WTC11 (cell line): ENCODE data around the gene C11orf87. TPM values are rescaled to one million over a fixed set of nuclear protein-coding genes. Genes with fewer than 3 reads are reported as not detected.

ENCODE experiments used
- ATAC-seq: fragments of 200-7000 bp; cut with Tn5 transposase; 2 replicates; pipeline ENCODE4 v1.10.0; 2021; ENCODE audit warnings: mild to moderate bottlenecking, moderate library complexity
- CTCF ChIA-PET: fragments of 300-600 bp; sonication (Branson Sonifier 250); formaldehyde crosslinking; loops from one replicate; lab custom pipeline; 2021; ENCODE audit warnings: antibody characterized with exemption; lab: Charles Lee
- POLR2A ChIA-PET: fragments of 350-600 bp; sonication (Branson Sonifier 250); formaldehyde crosslinking; loops from one replicate; lab custom pipeline; 2021; ENCODE audit warnings: antibody characterized with exemption; lab: Charles Lee
- DNase-seq: peaks from one replicate; pipeline ENCODE4 v3.0.0; 2021; ENCODE audit warnings: low spot score
- H3K27ac Mint-ChIP-seq: 2 replicates; pipeline ENCODE4 v1.8.0; 2021; ENCODE audit warnings: mixed read lengths
- H3K27me3 Mint-ChIP-seq: 2 replicates; pipeline ENCODE4 v1.8.0; 2021; ENCODE audit warnings: low read depth, mild to moderate bottlenecking, moderate library complexity, mixed read lengths
- H3K36me3 Mint-ChIP-seq: 2 replicates; pipeline ENCODE4 v1.8.0; 2021; ENCODE audit warnings: mixed read lengths
- H3K4me1 Mint-ChIP-seq: 2 replicates; pipeline ENCODE4 v1.8.0; 2022; ENCODE audit warnings: mixed read lengths
- H3K4me3 Mint-ChIP-seq: 2 replicates; pipeline ENCODE4 v1.8.0; 2021; ENCODE audit warnings: mild to moderate bottlenecking, moderate library complexity, mixed read lengths
- H3K9me3 Mint-ChIP-seq: 2 replicates; pipeline ENCODE4 v1.8.0; 2021; ENCODE audit warnings: mixed read lengths
- CBFB ChIP-seq: sonication (generic); formaldehyde crosslinking; IDR thresholded peaks from 2 replicates; pipeline ENCODE4 v1.8.1; 2022; ENCODE audit warnings: mild to moderate bottlenecking, low read depth, missing genetic modification reagents
- GABPB1 ChIP-seq: sonication (generic); formaldehyde crosslinking; IDR thresholded peaks from 2 replicates; pipeline ENCODE4 v1.8.1; 2023; ENCODE audit warnings: mild to moderate bottlenecking, missing genetic modification reagents
- GRHL2 ChIP-seq: fragments of 250-450 bp; sonication (Bioruptor Pico); IDR thresholded peaks from 2 replicates; pipeline ENCODE4 v1.8.0; 2022; ENCODE audit warnings: mild to moderate bottlenecking, moderate library complexity; ENCODE audit not compliant: insufficient replicate concordance, severe bottlenecking
- NFE2L1 ChIP-seq: sonication (generic); formaldehyde crosslinking; IDR thresholded peaks from 2 replicates; pipeline ENCODE4 v1.8.1; 2023; ENCODE audit warnings: missing genetic modification reagents
- NR2C2 ChIP-seq: sonication (generic); formaldehyde crosslinking; IDR thresholded peaks from 2 replicates; pipeline ENCODE4 v1.8.0; 2022; ENCODE audit warnings: mild to moderate bottlenecking, missing genetic modification reagents
- NR3C1 ChIP-seq: sonication (generic); formaldehyde crosslinking; conservative IDR thresholded peaks from 2 replicates; pipeline ENCODE4 v1.8.1; 2023; ENCODE audit warnings: low read depth, mild to moderate bottlenecking, missing genetic modification reagents
- RORB ChIP-seq: fragments of 250-450 bp; sonication (Bioruptor Pico); IDR thresholded peaks from 2 replicates; pipeline ENCODE4 v1.9.0; 2021; ENCODE audit warnings: mild to moderate bottlenecking
- SMAD3 ChIP-seq: sonication (generic); formaldehyde crosslinking; IDR thresholded peaks from 2 replicates; pipeline ENCODE4 v1.8.0; 2022; ENCODE audit warnings: missing genetic modification reagents, mild to moderate bottlenecking, borderline replicate concordance
- TP53 ChIP-seq: sonication (generic); formaldehyde crosslinking; IDR thresholded peaks from 2 replicates; pipeline ENCODE4 v1.8.1; 2023; ENCODE audit warnings: mild to moderate bottlenecking, missing genetic modification reagents
- ZNF138 ChIP-seq: sonication (generic); formaldehyde crosslinking; conservative IDR thresholded peaks from 2 replicates; pipeline ENCODE4 v1.8.1; 2022; ENCODE audit warnings: mild to moderate bottlenecking, moderate library complexity, missing genetic modification reagents
- ZNF232 ChIP-seq: sonication (generic); formaldehyde crosslinking; IDR thresholded peaks from 2 replicates; pipeline ENCODE4 v1.8.0; 2022; ENCODE audit warnings: mild to moderate bottlenecking, missing genetic modification reagents
- ZNF317 ChIP-seq: sonication (generic); formaldehyde crosslinking; IDR thresholded peaks from 2 replicates; pipeline ENCODE4 v1.8.1; 2023; ENCODE audit warnings: low read depth, mild to moderate bottlenecking, moderate library complexity, missing genetic modification reagents, borderline replicate concordance
- ZNF423 ChIP-seq: fragments of 250-450 bp; sonication (Bioruptor Pico); IDR thresholded peaks from 2 replicates; pipeline ENCODE4 v2.1.2; 2022; ENCODE audit warnings: mild to moderate bottlenecking, moderate library complexity
- ZNF671 ChIP-seq: fragments of 250-450 bp; sonication (Bioruptor Pico); IDR thresholded peaks from 2 replicates; pipeline ENCODE4 v1.8.0; 2021; ENCODE audit warnings: mild to moderate bottlenecking
- total RNA-seq: library from RNA; stranded (reverse); gene quantifications from 3 replicates; pipeline ENCODE4 v1.2.3, GENCODE V29; 2021
- TF ChIP-seq, protein P1 (sequence below): sonication (generic); formaldehyde crosslinking; IDR thresholded peaks from 2 replicates; pipeline ENCODE4 v1.8.1; 2022; ENCODE audit warnings: missing genetic modification reagents, borderline replicate concordance
- TF ChIP-seq, protein P2 (sequence below): sonication (generic); formaldehyde crosslinking; IDR thresholded peaks from 2 replicates; pipeline ENCODE4 v1.8.0; 2022; ENCODE audit warnings: mild to moderate bottlenecking, missing genetic modification reagents
- TF ChIP-seq, protein P3 (sequence below): fragments of 200-600 bp; IDR thresholded peaks from 2 replicates; pipeline ENCODE4 v1.8.0; 2022; ENCODE audit warnings: antibody characterized with exemption
- TF ChIP-seq, protein P4 (sequence below): fragments of 250-450 bp; sonication (Bioruptor Pico); IDR thresholded peaks from 2 replicates; pipeline ENCODE4 v2.1.2; 2022; ENCODE audit warnings: mild to moderate bottlenecking, moderate library complexity
- TF ChIP-seq, protein P5 (sequence below): fragments of 250-450 bp; sonication (Bioruptor Pico); IDR thresholded peaks from 2 replicates; pipeline ENCODE4 v1.9.0; 2021; ENCODE audit warnings: mild to moderate bottlenecking, borderline replicate concordance
- TF ChIP-seq, protein P6 (sequence below): sonication (generic); formaldehyde crosslinking; IDR thresholded peaks from 2 replicates; pipeline ENCODE4 v1.8.0; 2022; ENCODE audit warnings: mild to moderate bottlenecking, missing genetic modification reagents
- TF ChIP-seq, protein P7 (sequence below): sonication (generic); formaldehyde crosslinking; IDR thresholded peaks from 2 replicates; pipeline ENCODE4 v1.8.1; 2022; ENCODE audit warnings: mild to moderate bottlenecking, missing genetic modification reagents, moderate library complexity, borderline replicate concordance

C11orf87 gene
- total RNA-seq, 1 experiment from 2014 or later, result 0.20 TPM

DNA sequence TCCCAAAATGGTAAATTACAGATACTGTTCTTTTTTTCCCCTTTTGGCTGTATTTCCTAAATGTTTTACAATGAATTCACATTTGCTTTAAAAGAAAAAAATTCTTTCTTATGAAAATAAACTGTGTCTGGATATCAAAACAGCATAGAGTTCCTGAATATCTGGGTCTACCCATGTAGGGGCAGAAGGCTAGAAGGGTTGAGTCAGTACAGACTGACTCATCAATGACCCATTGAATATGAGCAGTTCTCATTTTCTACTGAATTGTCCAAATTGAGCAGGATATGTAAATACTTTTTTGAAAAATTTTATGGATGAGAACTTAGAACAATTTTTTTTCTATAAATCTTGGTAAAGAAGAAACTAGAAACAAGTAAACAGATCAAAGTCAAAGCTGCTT, 16.3 kb upstream of the C11orf87 start:
- ChIA-PET POLR2A (no interaction called here), CTCF (no interaction called here)
- no peak for TF ChIP-seq NFE2L1 (CRISPR knock-in tag)
- no peak for TF ChIP-seq CBFB (CRISPR knock-in tag)
- TF ChIP-seq ZNF232 (CRISPR knock-in tag), result no peak
- TF ChIP-seq, protein P1, sequence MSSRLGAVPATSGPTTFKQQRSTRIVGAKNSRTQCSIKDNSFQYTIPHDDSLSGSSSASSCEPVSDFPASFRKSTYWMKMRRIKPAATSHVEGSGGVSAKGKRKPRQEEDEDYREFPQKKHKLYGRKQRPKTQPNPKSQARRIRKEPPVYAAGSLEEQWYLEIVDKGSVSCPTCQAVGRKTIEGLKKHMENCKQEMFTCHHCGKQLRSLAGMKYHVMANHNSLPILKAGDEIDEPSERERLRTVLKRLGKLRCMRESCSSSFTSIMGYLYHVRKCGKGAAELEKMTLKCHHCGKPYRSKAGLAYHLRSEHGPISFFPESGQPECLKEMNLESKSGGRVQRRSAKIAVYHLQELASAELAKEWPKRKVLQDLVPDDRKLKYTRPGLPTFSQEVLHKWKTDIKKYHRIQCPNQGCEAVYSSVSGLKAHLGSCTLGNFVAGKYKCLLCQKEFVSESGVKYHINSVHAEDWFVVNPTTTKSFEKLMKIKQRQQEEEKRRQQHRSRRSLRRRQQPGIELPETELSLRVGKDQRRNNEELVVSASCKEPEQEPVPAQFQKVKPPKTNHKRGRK (CRISPR knock-in tag), result no peak
- TF ChIP-seq GABPB1 (CRISPR knock-in tag), result no peak
- Mint-ChIP-seq H3K4me3 (no peak overlapping the region), H3K27me3 (no peaks in the 10 kb centered on the region), H3K36me3 (no peaks in the 10 kb centered on the region), H3K27ac (no peak overlapping the region), H3K4me1 (no peaks in the 10 kb centered on the region), H3K9me3 (no peaks in the 10 kb centered on the region)
- no peak for DNase-seq
- no peak for ATAC-seq

DNA sequence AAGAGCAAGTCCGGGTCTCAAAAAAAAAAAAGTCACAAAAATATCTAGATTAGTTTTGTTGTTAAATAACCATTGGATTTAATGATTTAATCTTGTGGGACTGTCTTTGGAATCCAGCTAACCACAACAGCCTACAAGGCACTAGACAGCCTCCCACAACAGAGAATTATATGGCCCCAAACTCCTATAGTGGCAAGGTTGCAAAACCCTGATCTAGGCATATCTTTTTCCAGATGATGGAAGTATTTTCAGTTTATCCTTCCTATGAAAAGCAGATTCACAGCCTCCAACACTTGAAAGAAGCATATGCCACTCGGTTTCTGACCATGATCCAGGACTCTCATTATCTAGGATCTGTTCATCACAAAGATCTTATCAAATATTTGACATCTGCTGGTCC, 5.4 kb upstream of the C11orf87 start:
- H3K9me3 Mint-ChIP-seq, result no peaks in the 10 kb centered on the region

More for the DNA sequence above, 5.4 kb upstream of the C11orf87 start:
- Mint-ChIP-seq H3K27me3 (peaks cover 11% of the 10 kb centered on the region), H3K27ac (no peak overlapping the region), H3K36me3 (no peaks in the 10 kb centered on the region), H3K4me3 (no peak overlapping the region), H3K4me1 (peaks cover 8% of the 10 kb centered on the region; the same call in 1 of the 2 replicates)
- DNase-seq (no peak), ATAC-seq (no peak)
- TF ChIP-seq, protein P1 (CRISPR knock-in tag), result no peak
- TF ChIP-seq ZNF138 (CRISPR knock-in tag), result no peak
- no peak for TF ChIP-seq RORB (CRISPR knock-in tag)
- no peak for TF ChIP-seq NR2C2 (CRISPR knock-in tag)
- no peak for TF ChIP-seq TP53 (CRISPR knock-in tag)
- TF ChIP-seq NR3C1 (CRISPR knock-in tag), result no peak
- TF ChIP-seq ZNF423 (CRISPR knock-in tag), result no peak
- TF ChIP-seq, protein P2, sequence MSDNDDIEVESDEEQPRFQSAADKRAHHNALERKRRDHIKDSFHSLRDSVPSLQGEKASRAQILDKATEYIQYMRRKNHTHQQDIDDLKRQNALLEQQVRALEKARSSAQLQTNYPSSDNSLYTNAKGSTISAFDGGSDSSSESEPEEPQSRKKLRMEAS (CRISPR knock-in tag), result no peak
- no peak for TF ChIP-seq ZNF317 (CRISPR knock-in tag)
- TF ChIP-seq, protein P3, sequence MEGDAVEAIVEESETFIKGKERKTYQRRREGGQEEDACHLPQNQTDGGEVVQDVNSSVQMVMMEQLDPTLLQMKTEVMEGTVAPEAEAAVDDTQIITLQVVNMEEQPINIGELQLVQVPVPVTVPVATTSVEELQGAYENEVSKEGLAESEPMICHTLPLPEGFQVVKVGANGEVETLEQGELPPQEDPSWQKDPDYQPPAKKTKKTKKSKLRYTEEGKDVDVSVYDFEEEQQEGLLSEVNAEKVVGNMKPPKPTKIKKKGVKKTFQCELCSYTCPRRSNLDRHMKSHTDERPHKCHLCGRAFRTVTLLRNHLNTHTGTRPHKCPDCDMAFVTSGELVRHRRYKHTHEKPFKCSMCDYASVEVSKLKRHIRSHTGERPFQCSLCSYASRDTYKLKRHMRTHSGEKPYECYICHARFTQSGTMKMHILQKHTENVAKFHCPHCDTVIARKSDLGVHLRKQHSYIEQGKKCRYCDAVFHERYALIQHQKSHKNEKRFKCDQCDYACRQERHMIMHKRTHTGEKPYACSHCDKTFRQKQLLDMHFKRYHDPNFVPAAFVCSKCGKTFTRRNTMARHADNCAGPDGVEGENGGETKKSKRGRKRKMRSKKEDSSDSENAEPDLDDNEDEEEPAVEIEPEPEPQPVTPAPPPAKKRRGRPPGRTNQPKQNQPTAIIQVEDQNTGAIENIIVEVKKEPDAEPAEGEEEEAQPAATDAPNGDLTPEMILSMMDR, result no peak
- TF ChIP-seq, protein P4, sequence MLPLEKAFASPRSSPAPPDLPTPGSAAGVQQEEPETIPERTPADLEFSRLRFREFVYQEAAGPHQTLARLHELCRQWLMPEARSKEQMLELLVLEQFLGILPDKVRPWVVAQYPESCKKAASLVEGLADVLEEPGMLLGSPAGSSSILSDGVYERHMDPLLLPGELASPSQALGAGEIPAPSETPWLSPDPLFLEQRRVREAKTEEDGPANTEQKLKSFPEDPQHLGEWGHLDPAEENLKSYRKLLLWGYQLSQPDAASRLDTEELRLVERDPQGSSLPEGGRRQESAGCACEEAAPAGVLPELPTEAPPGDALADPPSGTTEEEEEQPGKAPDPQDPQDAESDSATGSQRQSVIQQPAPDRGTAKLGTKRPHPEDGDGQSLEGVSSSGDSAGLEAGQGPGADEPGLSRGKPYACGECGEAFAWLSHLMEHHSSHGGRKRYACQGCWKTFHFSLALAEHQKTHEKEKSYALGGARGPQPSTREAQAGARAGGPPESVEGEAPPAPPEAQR (CRISPR knock-in tag), result no peak
- no peak for TF ChIP-seq SMAD3
- TF ChIP-seq GRHL2 (CRISPR knock-in tag), result no peak
- TF ChIP-seq, protein P5, sequence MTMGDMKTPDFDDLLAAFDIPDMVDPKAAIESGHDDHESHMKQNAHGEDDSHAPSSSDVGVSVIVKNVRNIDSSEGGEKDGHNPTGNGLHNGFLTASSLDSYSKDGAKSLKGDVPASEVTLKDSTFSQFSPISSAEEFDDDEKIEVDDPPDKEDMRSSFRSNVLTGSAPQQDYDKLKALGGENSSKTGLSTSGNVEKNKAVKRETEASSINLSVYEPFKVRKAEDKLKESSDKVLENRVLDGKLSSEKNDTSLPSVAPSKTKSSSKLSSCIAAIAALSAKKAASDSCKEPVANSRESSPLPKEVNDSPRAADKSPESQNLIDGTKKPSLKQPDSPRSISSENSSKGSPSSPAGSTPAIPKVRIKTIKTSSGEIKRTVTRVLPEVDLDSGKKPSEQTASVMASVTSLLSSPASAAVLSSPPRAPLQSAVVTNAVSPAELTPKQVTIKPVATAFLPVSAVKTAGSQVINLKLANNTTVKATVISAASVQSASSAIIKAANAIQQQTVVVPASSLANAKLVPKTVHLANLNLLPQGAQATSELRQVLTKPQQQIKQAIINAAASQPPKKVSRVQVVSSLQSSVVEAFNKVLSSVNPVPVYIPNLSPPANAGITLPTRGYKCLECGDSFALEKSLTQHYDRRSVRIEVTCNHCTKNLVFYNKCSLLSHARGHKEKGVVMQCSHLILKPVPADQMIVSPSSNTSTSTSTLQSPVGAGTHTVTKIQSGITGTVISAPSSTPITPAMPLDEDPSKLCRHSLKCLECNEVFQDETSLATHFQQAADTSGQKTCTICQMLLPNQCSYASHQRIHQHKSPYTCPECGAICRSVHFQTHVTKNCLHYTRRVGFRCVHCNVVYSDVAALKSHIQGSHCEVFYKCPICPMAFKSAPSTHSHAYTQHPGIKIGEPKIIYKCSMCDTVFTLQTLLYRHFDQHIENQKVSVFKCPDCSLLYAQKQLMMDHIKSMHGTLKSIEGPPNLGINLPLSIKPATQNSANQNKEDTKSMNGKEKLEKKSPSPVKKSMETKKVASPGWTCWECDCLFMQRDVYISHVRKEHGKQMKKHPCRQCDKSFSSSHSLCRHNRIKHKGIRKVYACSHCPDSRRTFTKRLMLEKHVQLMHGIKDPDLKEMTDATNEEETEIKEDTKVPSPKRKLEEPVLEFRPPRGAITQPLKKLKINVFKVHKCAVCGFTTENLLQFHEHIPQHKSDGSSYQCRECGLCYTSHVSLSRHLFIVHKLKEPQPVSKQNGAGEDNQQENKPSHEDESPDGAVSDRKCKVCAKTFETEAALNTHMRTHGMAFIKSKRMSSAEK, result no peak
- TF ChIP-seq ZNF671 (CRISPR knock-in tag), result no peak
- TF ChIP-seq, protein P6, sequence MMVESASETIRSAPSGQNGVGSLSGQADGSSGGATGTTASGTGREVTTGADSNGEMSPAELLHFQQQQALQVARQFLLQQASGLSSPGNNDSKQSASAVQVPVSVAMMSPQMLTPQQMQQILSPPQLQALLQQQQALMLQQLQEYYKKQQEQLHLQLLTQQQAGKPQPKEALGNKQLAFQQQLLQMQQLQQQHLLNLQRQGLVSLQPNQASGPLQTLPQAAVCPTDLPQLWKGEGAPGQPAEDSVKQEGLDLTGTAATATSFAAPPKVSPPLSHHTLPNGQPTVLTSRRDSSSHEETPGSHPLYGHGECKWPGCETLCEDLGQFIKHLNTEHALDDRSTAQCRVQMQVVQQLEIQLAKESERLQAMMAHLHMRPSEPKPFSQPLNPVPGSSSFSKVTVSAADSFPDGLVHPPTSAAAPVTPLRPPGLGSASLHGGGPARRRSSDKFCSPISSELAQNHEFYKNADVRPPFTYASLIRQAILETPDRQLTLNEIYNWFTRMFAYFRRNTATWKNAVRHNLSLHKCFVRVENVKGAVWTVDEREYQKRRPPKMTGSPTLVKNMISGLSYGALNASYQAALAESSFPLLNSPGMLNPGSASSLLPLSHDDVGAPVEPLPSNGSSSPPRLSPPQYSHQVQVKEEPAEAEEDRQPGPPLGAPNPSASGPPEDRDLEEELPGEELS (CRISPR knock-in tag), result no peak
- TF ChIP-seq, protein P7, sequence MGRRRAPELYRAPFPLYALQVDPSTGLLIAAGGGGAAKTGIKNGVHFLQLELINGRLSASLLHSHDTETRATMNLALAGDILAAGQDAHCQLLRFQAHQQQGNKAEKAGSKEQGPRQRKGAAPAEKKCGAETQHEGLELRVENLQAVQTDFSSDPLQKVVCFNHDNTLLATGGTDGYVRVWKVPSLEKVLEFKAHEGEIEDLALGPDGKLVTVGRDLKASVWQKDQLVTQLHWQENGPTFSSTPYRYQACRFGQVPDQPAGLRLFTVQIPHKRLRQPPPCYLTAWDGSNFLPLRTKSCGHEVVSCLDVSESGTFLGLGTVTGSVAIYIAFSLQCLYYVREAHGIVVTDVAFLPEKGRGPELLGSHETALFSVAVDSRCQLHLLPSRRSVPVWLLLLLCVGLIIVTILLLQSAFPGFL (CRISPR knock-in tag), result no peak
- ChIA-PET POLR2A (interaction anchor here (0.7 kb wide), 1 partner anchor 808 kb away, joined by 4 read pairs; no protein-coding TSS in a partner anchor), CTCF (interaction anchor here (0.6 to 1.3 kb wide), 3 partner anchors 96 to 376 kb away, joined by 3 to 4 read pairs (median 3); no protein-coding TSS in a partner anchor)
